ENCODE data around the gene MS4A4E. TPM values are rescaled to one million over a fixed set of nuclear protein-coding genes. Genes with fewer than 3 reads are reported as not detected.

The MS4A4E gene
- total RNA-seq, 6 experiments from 2014 or later = 1.1 to 3.8 (median 3.1) TPM

DNA sequence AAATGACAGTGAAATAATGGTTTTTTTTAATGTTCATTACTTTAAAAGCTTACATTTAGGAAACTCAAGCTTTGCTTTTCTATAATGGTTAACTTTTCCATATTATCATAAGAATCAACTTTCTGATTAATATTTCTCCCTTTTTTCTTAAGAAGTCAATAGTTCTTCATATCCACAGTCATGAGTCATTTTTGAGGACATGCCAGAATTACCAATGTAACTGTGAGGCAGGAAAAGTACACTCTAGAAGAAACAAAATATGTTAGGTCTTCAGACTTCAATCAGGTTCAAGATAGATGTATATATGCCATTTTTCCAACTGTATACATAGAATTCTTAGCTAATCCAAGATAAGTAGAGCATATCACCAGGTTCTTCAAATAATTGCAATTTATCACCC lies 70.9 kb downstream of the MS4A4E start:
- ATAC-seq (no peak), DNase-seq (no peak)
- TF ChIP-seq, protein P1, sequence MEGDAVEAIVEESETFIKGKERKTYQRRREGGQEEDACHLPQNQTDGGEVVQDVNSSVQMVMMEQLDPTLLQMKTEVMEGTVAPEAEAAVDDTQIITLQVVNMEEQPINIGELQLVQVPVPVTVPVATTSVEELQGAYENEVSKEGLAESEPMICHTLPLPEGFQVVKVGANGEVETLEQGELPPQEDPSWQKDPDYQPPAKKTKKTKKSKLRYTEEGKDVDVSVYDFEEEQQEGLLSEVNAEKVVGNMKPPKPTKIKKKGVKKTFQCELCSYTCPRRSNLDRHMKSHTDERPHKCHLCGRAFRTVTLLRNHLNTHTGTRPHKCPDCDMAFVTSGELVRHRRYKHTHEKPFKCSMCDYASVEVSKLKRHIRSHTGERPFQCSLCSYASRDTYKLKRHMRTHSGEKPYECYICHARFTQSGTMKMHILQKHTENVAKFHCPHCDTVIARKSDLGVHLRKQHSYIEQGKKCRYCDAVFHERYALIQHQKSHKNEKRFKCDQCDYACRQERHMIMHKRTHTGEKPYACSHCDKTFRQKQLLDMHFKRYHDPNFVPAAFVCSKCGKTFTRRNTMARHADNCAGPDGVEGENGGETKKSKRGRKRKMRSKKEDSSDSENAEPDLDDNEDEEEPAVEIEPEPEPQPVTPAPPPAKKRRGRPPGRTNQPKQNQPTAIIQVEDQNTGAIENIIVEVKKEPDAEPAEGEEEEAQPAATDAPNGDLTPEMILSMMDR (IDR thresholded peaks at IDR 0.05) = no peak
- no peak for TF ChIP-seq POLR2A (IDR thresholded peaks at IDR 0.05)
- Histone ChIP-seq H3K27me3 (no peaks in the 10 kb centered on the region), H3K36me3 (no peaks in the 10 kb centered on the region), H3K27ac (no peak overlapping the region), H3K9me3 (no peaks in the 10 kb centered on the region), H3K4me1 (no peaks in the 10 kb centered on the region), H3K4me3 (no peak overlapping the region)
- intact Hi-C loops (cut with DNase I) = no loop called here

DNA sequence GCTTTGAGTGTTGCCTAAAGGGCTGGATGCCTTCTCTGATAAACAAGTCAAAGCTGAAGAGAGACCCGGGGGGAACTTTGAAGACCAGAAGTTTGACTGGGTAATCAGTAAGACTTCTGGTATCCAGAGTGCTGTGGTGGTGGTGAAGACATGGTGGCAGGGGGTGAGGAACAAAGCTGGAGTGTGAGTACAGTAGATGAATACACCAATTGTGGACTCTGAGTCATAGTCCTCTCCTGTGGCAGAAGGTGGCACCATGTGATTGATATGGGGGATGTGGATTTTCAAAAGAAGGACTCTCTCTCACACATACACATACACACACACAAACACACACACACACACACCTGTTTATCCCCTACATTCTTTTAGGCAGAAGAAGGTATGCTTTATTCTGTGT lies 72.4 kb downstream of the MS4A4E start:
- Histone ChIP-seq H3K27ac (no peak overlapping the region), H3K9me3 (no peaks in the 10 kb centered on the region), H3K36me3 (no peaks in the 10 kb centered on the region), H3K4me1 (no peaks in the 10 kb centered on the region), H3K27me3 (no peaks in the 10 kb centered on the region), H3K4me3 (no peak overlapping the region)
- TF ChIP-seq POLR2A (IDR thresholded peaks at IDR 0.05) = no peak
- TF ChIP-seq, protein P1 (IDR thresholded peaks at IDR 0.05) = no peak
- 53% methylated on average over 1 of the region's 1 CpG for WGBS (ENCODE audit: insufficient coverage, low coverage, low lambda C conversion rate, missing lambda C conversion rate)
- ATAC-seq (peak in 3 of 4 donors; percentile 16 to 30 (median 20)), DNase-seq (no peak)
- intact Hi-C loops (cut with DNase I) = no loop called here

DNA sequence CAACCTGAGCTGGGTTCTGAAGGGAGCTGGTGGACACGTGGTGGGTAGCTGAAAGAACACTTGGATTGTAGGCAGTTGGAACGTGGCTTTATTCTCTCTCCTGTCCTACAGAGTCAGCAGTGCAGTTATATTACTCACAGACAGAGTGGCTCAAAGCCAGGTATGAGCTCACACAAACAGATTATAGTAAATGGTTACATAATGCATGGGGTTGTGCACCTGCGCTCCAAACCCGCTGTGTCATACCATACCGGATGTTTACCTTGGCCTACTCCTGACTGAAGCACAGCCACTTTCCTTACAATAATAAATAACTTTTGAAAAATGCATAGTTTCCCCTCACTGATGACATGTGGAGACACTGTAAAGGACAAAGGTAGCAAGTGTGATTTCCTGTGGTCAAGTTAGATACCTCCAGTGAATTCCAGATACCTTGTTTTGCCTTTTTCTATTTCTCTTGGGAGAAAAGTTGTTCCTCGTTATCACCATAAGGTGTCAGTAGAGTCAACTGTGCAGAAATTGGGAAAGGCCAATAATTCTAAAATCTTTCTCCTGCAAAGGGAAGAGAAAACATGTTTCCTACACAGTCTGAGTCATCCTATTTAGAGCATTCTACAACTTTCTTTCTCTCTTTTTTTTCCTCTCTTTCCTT lies 73.5 kb downstream of the MS4A4E start:
- no peak overlapping the region for H3K4me3 ChIP-seq

DNA sequence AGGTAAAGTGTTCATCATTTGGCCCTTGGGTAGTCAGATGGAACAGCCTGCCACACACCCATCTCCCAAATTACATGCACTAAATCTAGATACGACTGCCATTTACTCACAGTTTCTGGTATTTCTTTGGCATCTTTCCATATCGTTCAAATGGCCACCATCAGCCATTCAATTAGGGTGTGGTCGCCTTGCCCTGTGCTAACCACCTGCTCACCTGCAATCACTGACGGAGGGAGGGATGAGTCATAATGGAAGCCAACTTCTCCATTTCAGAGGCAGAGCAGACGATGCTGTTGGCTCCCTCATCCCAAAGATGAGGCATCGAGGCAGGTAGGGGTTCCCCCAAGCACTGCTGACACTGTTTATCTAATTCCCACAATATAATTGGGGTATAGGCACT lies 74.6 kb downstream of the MS4A4E start:
- 63% methylated on average over 5 of the region's 6 CpGs for WGBS (ENCODE audit: insufficient coverage, low coverage, low lambda C conversion rate, missing lambda C conversion rate)
- H3K27ac ChIP-seq = no peak overlapping the region
- peak in 1 of 4 donors; percentile 10 for ATAC-seq

More for the DNA sequence above, 73.5 kb downstream of the MS4A4E start:
- ATAC-seq = peak; percentile 57 to 87 (median 61)
- no peaks in the 10 kb centered on the region for H3K36me3 ChIP-seq
- H3K9me3 ChIP-seq = no peaks in the 10 kb centered on the region
- TF ChIP-seq POLR2A (IDR thresholded peaks at IDR 0.05) = no peak
- TF ChIP-seq, protein P1 (IDR thresholded peaks at IDR 0.05) = peak; percentile 38 to 55 (median 52)
- H3K27ac ChIP-seq = no peak overlapping the region
- no peaks in the 10 kb centered on the region for H3K4me1 ChIP-seq
- 46% methylated on average over 5 of the region's 6 CpGs for WGBS (ENCODE audit: insufficient coverage, low coverage, low lambda C conversion rate, missing lambda C conversion rate)
- H3K27me3 ChIP-seq = no peaks in the 10 kb centered on the region
- intact Hi-C loops (cut with DNase I) = no loop called here
- DNase-seq = peak in 1 of 3 donors; percentile 50

More for the DNA sequence above, 74.6 kb downstream of the MS4A4E start:
- no peak for DNase-seq
- TF ChIP-seq, protein P1 (IDR thresholded peaks at IDR 0.05) = no peak
- Histone ChIP-seq H3K4me1 (no peaks in the 10 kb centered on the region), H3K36me3 (no peaks in the 10 kb centered on the region), H3K9me3 (no peaks in the 10 kb centered on the region), H3K27me3 (no peaks in the 10 kb centered on the region), H3K4me3 (no peak overlapping the region)
- intact Hi-C loops (cut with DNase I) = no loop called here
